Stimulated activated CD8-positive, alpha-beta memory T cell treated with anti-CD3 and anti-CD28 coated beads, Interleukin-7, amount 100 ng/mL, for 48 hours (primary cell): Measurements from ENCODE around the gene KNDC1.

Source experiments
- DNase-seq, 2 donors: peaks; one replicate each; pipeline ENCODE4 v3.0.0-alpha.2; 2020; ENCODE audit warnings: low read depth in 1 of 2; ENCODE audit errors: extremely low read depth in 1 of 2

KNDC1 gene

DNA sequence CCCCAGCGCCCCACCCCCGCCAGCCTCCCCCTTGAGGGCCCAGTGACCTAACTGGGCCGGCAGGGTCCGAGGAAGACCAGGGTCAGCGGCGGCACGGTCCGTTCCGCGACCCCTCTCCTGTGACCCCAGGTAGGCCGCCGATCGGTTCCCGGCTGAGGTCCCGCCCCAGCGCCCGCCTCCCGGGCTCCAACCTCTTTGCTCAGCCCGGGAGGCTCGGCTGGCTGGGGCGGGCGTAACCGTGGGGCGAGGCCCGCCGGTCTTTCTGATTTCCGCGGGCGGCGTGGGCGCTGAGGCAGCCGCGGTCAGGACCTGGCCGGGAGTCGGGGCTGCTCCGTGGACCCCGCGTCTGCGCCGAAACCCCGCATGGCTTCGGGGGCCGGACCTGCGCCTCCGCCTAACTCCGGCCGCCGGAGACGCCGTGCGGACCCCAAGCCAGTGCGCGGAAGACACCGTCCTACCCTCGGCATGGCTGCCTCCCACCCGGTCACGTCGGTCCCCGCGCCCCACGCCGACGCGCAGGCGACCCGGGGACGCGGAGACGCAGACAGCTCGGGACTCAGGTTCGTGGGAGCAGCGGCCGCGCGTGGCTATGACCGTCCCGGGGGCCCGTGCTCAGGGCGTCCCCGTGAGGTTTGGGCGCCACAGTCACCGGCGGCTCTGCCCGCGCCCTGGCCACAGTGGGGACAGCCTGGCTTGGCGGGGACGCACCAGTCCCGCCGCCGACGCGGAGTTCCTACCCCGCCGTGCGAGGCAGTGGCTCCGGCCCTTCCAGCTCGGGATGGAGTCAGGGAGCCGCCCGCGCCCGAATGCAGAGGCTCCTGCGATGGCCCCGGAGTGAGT, 76.6 kb downstream of the KNDC1 start:
- DNase-seq = no peak

- no peak for DNase-seq
These were observed 77.2 kb downstream of the KNDC1 start for GRCh38 chr10:133237241-133237587.

- DNase-seq = no peak
These were observed 77.8 kb downstream of the KNDC1 start, which contains the start of gene VENTX for GRCh38 chr10:133237588-133238465. TSS of gene VENTX (plus strand) at chr10:133237855. CDS start at chr10:133237915, 60 bp downstream.

GRCh38 chr10:133238466-133238804, 78.4 kb downstream of the KNDC1 start:
- no peak for DNase-seq

- DNase-seq = no peak
These were observed 80.0 kb downstream of the KNDC1 start for GRCh38 chr10:133239990-133240389.

DNA sequence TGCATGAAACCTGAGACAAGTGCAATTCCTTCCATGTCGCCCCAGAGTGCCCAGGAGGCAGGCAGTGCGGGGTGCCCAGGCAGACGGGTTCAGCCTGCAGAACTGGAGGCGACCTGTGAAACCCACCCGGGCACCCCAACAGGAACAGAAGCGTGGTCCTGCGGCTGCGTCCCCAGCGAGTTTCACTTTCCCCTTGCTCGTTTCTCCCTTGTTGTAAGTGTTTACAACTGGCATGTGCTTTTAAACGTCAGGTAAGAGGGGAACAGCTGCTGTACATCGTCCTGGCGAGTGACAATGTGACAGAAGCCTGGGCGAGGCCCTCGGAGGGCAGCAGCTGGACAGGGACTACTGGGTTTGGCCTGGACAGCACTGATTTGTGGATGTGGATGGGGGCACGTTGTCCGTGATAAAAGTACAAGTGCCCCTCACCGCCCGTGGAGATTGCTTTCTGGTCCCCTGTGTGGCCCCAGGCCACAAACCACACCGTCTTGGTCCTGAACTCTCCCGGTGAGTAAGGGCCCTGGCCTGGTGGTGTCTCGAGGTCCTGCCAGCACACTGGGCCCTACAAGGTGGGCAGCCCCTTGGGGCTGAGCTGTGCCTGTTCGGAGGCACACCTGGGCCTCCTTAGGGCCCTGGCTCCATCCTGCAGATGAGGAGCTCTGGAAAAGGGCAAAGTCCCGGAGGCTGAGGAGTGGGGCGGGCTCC, 81.6 kb downstream of the KNDC1 start:
- no peak for DNase-seq

GRCh38 chr10:133242611-133243356, 82.8 kb downstream of the KNDC1 start:
- no peak for DNase-seq

DNA sequence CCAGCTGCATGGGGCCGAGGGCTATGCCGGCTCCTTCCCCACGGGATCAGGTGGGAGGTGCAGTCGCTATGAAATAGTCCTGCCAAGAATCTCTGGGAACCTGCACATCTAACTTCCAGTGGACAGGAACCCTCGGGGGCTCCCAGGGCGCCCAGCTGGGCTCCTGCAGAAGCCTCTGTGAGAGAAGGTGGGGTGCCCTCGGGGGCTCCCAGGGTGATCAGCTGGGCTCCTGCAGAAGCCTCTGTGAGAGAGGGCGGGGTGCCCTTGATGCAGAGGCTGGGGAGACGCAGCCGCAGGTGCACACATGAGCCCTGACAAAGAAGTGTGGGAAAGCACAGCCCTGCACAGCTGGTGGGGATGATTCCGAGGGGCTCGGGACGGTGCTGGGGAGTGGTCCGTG, 83.6 kb downstream of the KNDC1 start:
- no peak for DNase-seq

DNA sequence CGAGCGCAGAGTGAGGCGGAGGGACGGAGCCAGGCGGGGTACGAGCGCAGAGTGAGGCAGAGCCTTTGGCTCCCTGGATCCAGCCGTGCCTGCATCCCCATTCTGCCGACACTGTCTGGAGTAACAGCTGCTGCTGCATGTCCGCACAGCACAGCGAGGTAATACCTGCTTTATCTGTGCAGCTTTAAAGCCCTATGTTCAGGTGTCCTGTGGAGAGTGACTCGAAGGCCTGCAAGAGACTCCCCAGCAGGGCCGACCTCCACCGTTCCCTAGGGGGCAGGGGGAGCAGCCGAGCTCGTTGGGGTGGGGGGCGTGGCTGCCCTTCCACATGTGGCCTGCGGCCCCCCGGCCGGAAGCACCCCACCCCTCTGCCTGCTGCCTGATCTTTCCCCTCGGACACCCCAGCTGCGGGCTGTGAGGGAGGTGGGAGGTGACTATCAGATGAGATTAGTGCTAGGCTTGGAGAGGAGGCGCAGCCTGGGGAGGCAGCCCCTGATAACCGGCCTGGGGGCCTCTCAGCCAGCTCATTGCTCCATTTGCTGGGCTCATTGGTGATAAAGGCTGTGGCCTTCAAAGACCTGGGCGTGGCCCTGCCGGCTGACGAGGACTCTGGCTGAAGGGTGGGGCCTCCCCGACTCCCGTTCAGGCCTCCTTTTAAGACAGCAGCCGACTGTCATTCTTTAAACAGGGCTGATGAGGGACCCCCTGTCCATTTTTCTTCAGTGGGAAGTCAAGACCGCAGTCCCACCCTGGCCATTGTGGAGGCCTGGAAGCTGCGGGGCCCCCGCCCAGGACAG, 85.6 kb downstream of the KNDC1 start:
- DNase-seq = no peak

- DNase-seq = no peak
These were observed 86.2 kb downstream of the KNDC1 start for GRCh38 chr10:133246236-133246626.

GRCh38 chr10:133247681-133248333, 87.8 kb downstream of the KNDC1 start:
- DNase-seq = no peak

GRCh38 chr10:133248334-133248715, 88.3 kb downstream of the KNDC1 start:
- no peak for DNase-seq

DNA sequence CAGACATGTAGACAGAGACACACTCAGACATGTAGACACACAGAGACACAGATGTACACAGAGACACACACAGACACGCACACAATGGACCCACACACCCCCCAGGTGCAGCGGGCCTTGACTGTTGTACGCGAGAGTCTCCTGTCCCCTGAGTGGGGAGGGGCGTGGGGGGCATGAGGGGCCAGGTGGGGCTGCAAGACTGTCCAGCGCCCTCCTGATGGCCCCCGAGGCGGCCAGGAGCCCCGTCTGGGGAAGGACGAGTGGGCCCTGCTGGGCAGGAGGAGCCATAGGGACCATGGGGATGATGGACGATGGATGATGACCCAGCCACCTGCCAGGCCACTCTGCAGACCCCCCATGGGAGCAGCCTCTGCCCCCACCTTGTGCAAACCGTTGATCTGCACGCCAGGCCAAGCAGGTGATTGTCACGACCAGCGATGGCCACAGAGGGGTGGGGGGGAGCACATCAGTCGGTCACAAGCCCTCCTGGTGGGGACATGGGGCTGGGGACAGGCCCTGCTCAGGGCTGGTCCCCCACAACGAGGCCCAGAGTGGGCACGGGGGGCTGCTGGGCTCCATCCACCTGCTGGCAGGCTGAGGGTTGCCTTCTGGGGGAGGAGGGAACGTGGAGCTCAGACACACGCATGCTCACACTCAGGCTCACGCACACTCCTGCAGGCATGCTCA, 89.2 kb downstream of the KNDC1 start:
- no peak for DNase-seq

- DNase-seq = no peak
These were observed 90.1 kb downstream of the KNDC1 start for GRCh38 chr10:133249975-133250754.

- no peak for DNase-seq
These were observed 91.6 kb downstream of the KNDC1 start for GRCh38 chr10:133251388-133252222.

DNA sequence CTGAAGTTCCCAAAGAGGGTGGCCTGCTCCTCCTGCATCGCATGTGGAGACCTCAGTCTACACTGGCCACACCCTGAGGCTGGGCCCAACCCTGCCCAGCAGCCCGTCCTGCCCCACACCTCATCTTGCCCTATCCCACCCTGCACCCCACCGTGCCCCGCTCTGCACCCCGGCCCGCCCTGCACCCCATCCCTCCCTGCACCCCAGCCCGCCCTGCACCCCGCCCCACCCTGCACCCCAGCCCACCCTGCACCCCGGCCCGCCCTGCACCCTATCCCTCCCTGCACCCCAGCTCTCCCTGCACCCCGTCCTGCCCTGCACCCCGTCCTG, 92.2 kb downstream of the KNDC1 start:
- no peak for DNase-seq

GRCh38 chr10:133253361-133253955, 93.4 kb downstream of the KNDC1 start:
- no peak for DNase-seq
